Stimulated activated CD4-positive, alpha-beta T cell treated with anti-CD3 and anti-CD28 coated beads, Interleukin-4, amount 100 ng/mL, for 1 hour (primary cell): ENCODE measurements around the gene WIPF2.

Source experiments
- DNase-seq: peaks from one replicate; pipeline ENCODE4 v3.0.0-alpha.2; 2020

Gene WIPF2

GRCh38 chr17:40316571-40317344, 97.7 kb downstream of the WIPF2 start:
- no peak for DNase-seq

GRCh38 chr17:40317345-40317873, 98.3 kb downstream of the WIPF2 start:
- DNase-seq = no peak

GRCh38 chr17:40317880-40318829, 99.1 kb downstream of the WIPF2 start:
- DNase-seq = peak; percentile 90

GRCh38 chr17:40318830-40319391, 99.8 kb downstream of the WIPF2 start:
- no peak for DNase-seq

GRCh38 chr17:40319651-40320540, 100.8 kb downstream of the WIPF2 start:
- DNase-seq = peak; percentile 74

- no peak for DNase-seq
These were observed 101.8 kb downstream of the WIPF2 start for GRCh38 chr17:40320756-40321523.

- no peak for DNase-seq
These were observed 102.4 kb downstream of the WIPF2 start for GRCh38 chr17:40321524-40321929.

- DNase-seq = no peak
These were observed 102.9 kb downstream of the WIPF2 start for GRCh38 chr17:40321961-40322357.

GRCh38 chr17:40322358-40323315, 103.5 kb downstream of the WIPF2 start:
- DNase-seq = peak; percentile 68

- peak; percentile 70 for DNase-seq
These were observed 104.6 kb downstream of the WIPF2 start for GRCh38 chr17:40323391-40324381.

GRCh38 chr17:40325156-40326013, 106.3 kb downstream of the WIPF2 start:
- no peak for DNase-seq

- DNase-seq = no peak
These were observed 107.1 kb downstream of the WIPF2 start for GRCh38 chr17:40326014-40326831.

GRCh38 chr17:40326832-40327199, 107.7 kb downstream of the WIPF2 start:
- no peak for DNase-seq

- DNase-seq = no peak
These were observed 108.2 kb downstream of the WIPF2 start for GRCh38 chr17:40327244-40327729.

- DNase-seq = no peak
These were observed 108.8 kb downstream of the WIPF2 start for GRCh38 chr17:40327735-40328385.

GRCh38 chr17:40328386-40328766, 109.3 kb downstream of the WIPF2 start:
- DNase-seq = no peak
